HEK293 (cell line): ENCODE results near the gene NUCKS1.

Experiments
- CTCF ChIA-PET: fragments of 350-600 bp; formaldehyde crosslinking; extraction: SDS; loops from one replicate; lab custom pipeline; 2021; ENCODE audit warnings: antibody characterized with exemption; lab: Yijun Ruan, JAX
- POLR2A ChIA-PET: fragments of 300-600 bp; formaldehyde crosslinking; extraction: SDS; loops from one replicate; lab custom pipeline; 2020; ENCODE audit warnings: antibody characterized with exemption, inconsistent platforms; lab: Yijun Ruan, JAX
- H3K27ac ChIP-seq: fragments of 200-500 bp; sonication (Bioruptor generic); 2 replicates; pipeline ENCODE4 v1.5.1; 2014; ENCODE audit warnings: low read depth, low read length, control low read depth, inconsistent platforms; ENCODE audit errors: extremely low read depth
- H3K36me3 ChIP-seq, 2 experiments: fragments of 200-500 bp in 1 of 2; sonication (Bioruptor generic) in 1 of 2; 1 replicate in 1 of 2; 2 replicates in 1 of 2; pipeline ENCODE4 v1.5.1; 2014 to 2017; ENCODE audit warnings: inconsistent platforms in 2 of 2, low read length in 2 of 2; ENCODE audit not compliant: control insufficient read depth in 2 of 2, insufficient read depth in 1 of 2
- H3K4me1 ChIP-seq: fragments of 200-500 bp; sonication (Bioruptor generic); 2 replicates; pipeline ENCODE4 v1.5.1; 2014; ENCODE audit warnings: mild to moderate bottlenecking, low read length, inconsistent platforms; ENCODE audit not compliant: control insufficient read depth, insufficient read depth
- H3K4me3 ChIP-seq: 2 replicates; pipeline ENCODE4 v1.5.1; 2011; ENCODE audit warnings: low read depth, mild to moderate bottlenecking, control low read depth, low read length, moderate library complexity
- H3K9me3 ChIP-seq: fragments of 200-500 bp; sonication (Bioruptor generic); 2 replicates; pipeline ENCODE4 v1.5.1; 2014; ENCODE audit warnings: low read depth, low read length, inconsistent platforms; ENCODE audit not compliant: control insufficient read depth, insufficient read depth
- KLF1 ChIP-seq: fragments of 450-650 bp; formaldehyde crosslinking; IDR thresholded peaks from 2 replicates; pipeline ENCODE4 v1.5.1; 2016; ENCODE audit warnings: missing biosample characterization, missing genetic modification characterization
- KLF7 ChIP-seq: fragments of 450-650 bp; formaldehyde crosslinking; IDR thresholded peaks from 2 replicates; pipeline ENCODE4 v1.5.1; 2016; ENCODE audit warnings: missing biosample characterization, missing genetic modification characterization, borderline replicate concordance
- OVOL3 ChIP-seq: fragments of 450-650 bp; formaldehyde crosslinking; IDR thresholded peaks from 2 replicates; pipeline ENCODE4 v1.5.1; 2016; ENCODE audit warnings: missing biosample characterization, missing genetic modification characterization
- SCRT1 ChIP-seq: fragments of 450-650 bp; formaldehyde crosslinking; IDR thresholded peaks from 2 replicates; pipeline ENCODE4 v1.5.1; 2016; ENCODE audit warnings: missing biosample characterization, missing genetic modification characterization, borderline replicate concordance
- SCRT2 ChIP-seq: fragments of 450-650 bp; formaldehyde crosslinking; IDR thresholded peaks from 2 replicates; pipeline ENCODE4 v1.5.1; 2016; ENCODE audit warnings: missing biosample characterization, missing genetic modification characterization
- TRIM28 ChIP-seq: IDR thresholded peaks from 2 replicates; pipeline ENCODE4 v1.6.1; 2011; ENCODE audit warnings: low read length, control low read depth, borderline replicate concordance
- WT1 ChIP-seq: fragments of 450-650 bp; formaldehyde crosslinking; IDR thresholded peaks from 2 replicates; pipeline ENCODE4 v1.5.1; 2016; ENCODE audit warnings: missing biosample characterization, missing genetic modification characterization
- ZEB2 ChIP-seq: fragments of 450-650 bp; formaldehyde crosslinking; IDR thresholded peaks from 2 replicates; pipeline ENCODE4 v1.5.1; 2016; ENCODE audit warnings: missing biosample characterization, missing genetic modification characterization
- ZNF175 ChIP-seq: fragments of 450-650 bp; formaldehyde crosslinking; IDR thresholded peaks from 2 replicates; pipeline ENCODE4 v1.5.1; 2016; ENCODE audit warnings: missing biosample characterization, missing genetic modification characterization
- ZNF202 ChIP-seq: fragments of 450-650 bp; formaldehyde crosslinking; IDR thresholded peaks from 2 replicates; pipeline ENCODE4 v1.5.1; 2016; ENCODE audit warnings: missing biosample characterization, missing genetic modification characterization, borderline replicate concordance
- ZNF23 ChIP-seq: fragments of 450-650 bp; formaldehyde crosslinking; IDR thresholded peaks from 2 replicates; pipeline ENCODE4 v1.5.1; 2016; ENCODE audit warnings: missing biosample characterization, missing genetic modification characterization, borderline replicate concordance
- ZNF292 ChIP-seq: fragments of 450-650 bp; formaldehyde crosslinking; IDR thresholded peaks from 2 replicates; pipeline ENCODE4 v1.5.1; 2016; ENCODE audit warnings: low read depth, missing biosample characterization, missing genetic modification characterization, borderline replicate concordance
- ZNF350 ChIP-seq: fragments of 450-650 bp; formaldehyde crosslinking; IDR thresholded peaks from 2 replicates; pipeline ENCODE4 v1.5.0; 2017; ENCODE audit warnings: missing biosample characterization, mild to moderate bottlenecking, missing genetic modification characterization
- ZNF37A ChIP-seq: fragments of 450-650 bp; IDR thresholded peaks from 2 replicates; pipeline ENCODE4 v1.5.1; 2018; ENCODE audit warnings: missing biosample characterization, missing genetic modification characterization
- ZNF398 ChIP-seq: fragments of 450-650 bp; formaldehyde crosslinking; IDR thresholded peaks from 2 replicates; pipeline ENCODE4 v1.5.1; 2017; ENCODE audit warnings: missing biosample characterization, missing genetic modification characterization
- ZNF404 ChIP-seq: fragments of 450-650 bp; formaldehyde crosslinking; IDR thresholded peaks from 2 replicates; pipeline ENCODE4 v1.5.1; 2017; ENCODE audit warnings: missing biosample characterization, missing genetic modification characterization
- ZNF416 ChIP-seq: fragments of 450-650 bp; formaldehyde crosslinking; IDR thresholded peaks from 2 replicates; pipeline ENCODE4 v1.5.1; 2016; ENCODE audit warnings: missing biosample characterization, missing genetic modification characterization
- ZNF433 ChIP-seq: fragments of 450-650 bp; formaldehyde crosslinking; IDR thresholded peaks from 2 replicates; pipeline ENCODE4 v1.5.1; 2016; ENCODE audit warnings: missing biosample characterization, missing genetic modification characterization, low read depth
- ZNF473 ChIP-seq: fragments of 450-650 bp; formaldehyde crosslinking; IDR thresholded peaks from 2 replicates; pipeline ENCODE4 v1.5.1; 2017; ENCODE audit warnings: missing biosample characterization, missing genetic modification characterization
- ZNF510 ChIP-seq: fragments of 450-650 bp; formaldehyde crosslinking; IDR thresholded peaks from 2 replicates; pipeline ENCODE4 v1.5.1; 2018; ENCODE audit warnings: mild to moderate bottlenecking, missing genetic modification characterization, missing biosample characterization; ENCODE audit not compliant: insufficient replicate concordance
- ZNF514 ChIP-seq: fragments of 450-650 bp; formaldehyde crosslinking; IDR thresholded peaks from 2 replicates; pipeline ENCODE4 v1.5.1; 2016; ENCODE audit warnings: missing biosample characterization, missing genetic modification characterization
- ZNF544 ChIP-seq: fragments of 450-650 bp; formaldehyde crosslinking; IDR thresholded peaks from 2 replicates; pipeline ENCODE4 v1.5.0; 2017; ENCODE audit warnings: missing biosample characterization, missing genetic modification characterization
- ZNF558 ChIP-seq: fragments of 450-650 bp; formaldehyde crosslinking; IDR thresholded peaks from 2 replicates; pipeline ENCODE4 v1.5.1; 2016; ENCODE audit warnings: missing biosample characterization, missing genetic modification characterization
- ZNF600 ChIP-seq: fragments of 450-650 bp; formaldehyde crosslinking; IDR thresholded peaks from 2 replicates; pipeline ENCODE4 v1.5.1; 2016; ENCODE audit warnings: missing biosample characterization, missing genetic modification characterization
- ZNF692 ChIP-seq: fragments of 450-650 bp; formaldehyde crosslinking; IDR thresholded peaks from 2 replicates; pipeline ENCODE4 v1.5.1; 2016; ENCODE audit warnings: missing biosample characterization, missing genetic modification characterization
- ZNF707 ChIP-seq: fragments of 450-650 bp; formaldehyde crosslinking; IDR thresholded peaks from 2 replicates; pipeline ENCODE4 v1.5.1; 2016; ENCODE audit warnings: missing biosample characterization, missing genetic modification characterization
- ZNF777 ChIP-seq: fragments of 450-650 bp; formaldehyde crosslinking; IDR thresholded peaks from 2 replicates; pipeline ENCODE4 v1.5.1; 2017; ENCODE audit warnings: missing biosample characterization, missing genetic modification characterization, borderline replicate concordance
- TF ChIP-seq, protein P1 (sequence below): fragments of 450-650 bp; formaldehyde crosslinking; IDR thresholded peaks from 2 replicates; pipeline ENCODE4 v1.5.1; 2016; ENCODE audit warnings: missing biosample characterization, missing genetic modification characterization, borderline replicate concordance
- TF ChIP-seq, protein P2 (sequence below): fragments of 450-650 bp; formaldehyde crosslinking; IDR thresholded peaks from 2 replicates; pipeline ENCODE4 v1.5.1; 2016; ENCODE audit warnings: missing biosample characterization, missing genetic modification characterization, low read depth
- TF ChIP-seq, protein P3 (sequence below): fragments of 450-650 bp; formaldehyde crosslinking; IDR thresholded peaks from 2 replicates; pipeline ENCODE4; 2016; ENCODE audit warnings: missing biosample characterization, missing genetic modification characterization

NUCKS1 gene

GRCh38 chr1:205772607-205773032, 22.6 kb upstream of the NUCKS1 start (continued):
- TF ChIP-seq, protein P1, sequence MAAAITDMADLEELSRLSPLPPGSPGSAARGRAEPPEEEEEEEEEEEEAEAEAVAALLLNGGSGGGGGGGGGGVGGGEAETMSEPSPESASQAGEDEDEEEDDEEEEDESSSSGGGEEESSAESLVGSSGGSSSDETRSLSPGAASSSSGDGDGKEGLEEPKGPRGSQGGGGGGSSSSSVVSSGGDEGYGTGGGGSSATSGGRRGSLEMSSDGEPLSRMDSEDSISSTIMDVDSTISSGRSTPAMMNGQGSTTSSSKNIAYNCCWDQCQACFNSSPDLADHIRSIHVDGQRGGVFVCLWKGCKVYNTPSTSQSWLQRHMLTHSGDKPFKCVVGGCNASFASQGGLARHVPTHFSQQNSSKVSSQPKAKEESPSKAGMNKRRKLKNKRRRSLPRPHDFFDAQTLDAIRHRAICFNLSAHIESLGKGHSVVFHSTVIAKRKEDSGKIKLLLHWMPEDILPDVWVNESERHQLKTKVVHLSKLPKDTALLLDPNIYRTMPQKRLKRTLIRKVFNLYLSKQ = no peak
- TF ChIP-seq ZNF433 (tag by site-specific recombination) (no peak), ZNF202 (no peak), ZNF510 (tag by site-specific recombination) (no peak), SCRT1 (tag by site-specific recombination) (no peak), KLF1 (tag by site-specific recombination) (no peak), ZNF23 (tag by site-specific recombination) (no peak), ZEB2 (no peak), KLF7 (tag by site-specific recombination) (no peak), ZNF558 (tag by site-specific recombination) (no peak), TRIM28 (no peak), ZNF350 (tag by site-specific recombination) (no peak), ZNF692 (no peak), ZNF398 (tag by site-specific recombination) (no peak), ZNF473 (no peak)
- TF ChIP-seq, protein P2, sequence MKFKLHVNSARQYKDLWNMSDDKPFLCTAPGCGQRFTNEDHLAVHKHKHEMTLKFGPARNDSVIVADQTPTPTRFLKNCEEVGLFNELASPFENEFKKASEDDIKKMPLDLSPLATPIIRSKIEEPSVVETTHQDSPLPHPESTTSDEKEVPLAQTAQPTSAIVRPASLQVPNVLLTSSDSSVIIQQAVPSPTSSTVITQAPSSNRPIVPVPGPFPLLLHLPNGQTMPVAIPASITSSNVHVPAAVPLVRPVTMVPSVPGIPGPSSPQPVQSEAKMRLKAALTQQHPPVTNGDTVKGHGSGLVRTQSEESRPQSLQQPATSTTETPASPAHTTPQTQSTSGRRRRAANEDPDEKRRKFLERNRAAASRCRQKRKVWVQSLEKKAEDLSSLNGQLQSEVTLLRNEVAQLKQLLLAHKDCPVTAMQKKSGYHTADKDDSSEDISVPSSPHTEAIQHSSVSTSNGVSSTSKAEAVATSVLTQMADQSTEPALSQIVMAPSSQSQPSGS (tag by site-specific recombination) = no peak

DNA sequence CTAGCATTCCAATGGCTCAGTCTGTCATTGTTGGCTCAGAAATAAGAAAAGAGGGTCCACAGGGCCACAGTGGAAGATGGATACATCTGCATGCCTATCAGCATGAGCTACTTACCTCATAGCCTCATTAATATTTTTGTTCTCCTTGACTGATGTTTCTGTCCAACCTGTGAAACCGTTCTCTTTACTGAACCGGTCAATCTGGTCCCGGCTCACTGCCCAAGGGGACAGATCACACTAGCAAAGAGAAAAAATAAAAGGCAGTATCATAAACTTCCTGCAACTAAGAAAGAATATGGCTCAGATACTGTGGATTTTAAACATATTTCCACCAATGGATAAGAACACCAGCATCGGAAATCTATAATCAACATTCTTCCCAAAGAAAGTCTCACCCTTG, 20.6 kb upstream of the NUCKS1 start:
- H3K36me3 ChIP-seq = peaks cover 0 to 13% of the 10 kb centered on the region in 2 experiments; a peak in 1 of 3 replicates
- H3K9me3 ChIP-seq = no peaks in the 10 kb centered on the region
- ChIA-PET CTCF (interaction anchor here (0.6 to 1.7 kb wide), 3 partner anchors 11 to 137 kb away, joined by 3 to 8 read pairs (median 4); no protein-coding TSS in a partner anchor), POLR2A (interaction anchor here (0.6 to 1.3 kb wide), 2 partner anchors 21 to 375 kb away, joined by 4 to 5 read pairs; no protein-coding TSS in a partner anchor)
- no peak overlapping the region for H3K27ac ChIP-seq
- no peak overlapping the region for H3K4me3 ChIP-seq
- no peaks in the 10 kb centered on the region for H3K4me1 ChIP-seq
- TF ChIP-seq, protein P3, sequence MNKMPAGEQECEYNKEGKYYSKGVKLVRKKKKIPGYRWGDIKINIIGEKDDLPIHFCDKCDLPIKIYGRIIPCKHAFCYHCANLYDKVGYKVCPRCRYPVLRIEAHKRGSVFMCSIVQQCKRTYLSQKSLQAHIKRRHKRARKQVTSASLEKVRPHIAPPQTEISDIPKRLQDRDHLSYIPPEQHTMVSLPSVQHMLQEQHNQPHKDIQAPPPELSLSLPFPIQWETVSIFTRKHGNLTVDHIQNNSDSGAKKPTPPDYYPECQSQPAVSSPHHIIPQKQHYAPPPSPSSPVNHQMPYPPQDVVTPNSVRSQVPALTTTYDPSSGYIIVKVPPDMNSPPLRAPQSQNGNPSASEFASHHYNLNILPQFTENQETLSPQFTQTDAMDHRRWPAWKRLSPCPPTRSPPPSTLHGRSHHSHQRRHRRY (tag by site-specific recombination) = no peak
- no peak for TF ChIP-seq ZNF692
- TF ChIP-seq ZNF544 (tag by site-specific recombination) = no peak
- no peak for TF ChIP-seq ZNF37A (tag by site-specific recombination)
- TF ChIP-seq ZNF175 (tag by site-specific recombination) = no peak
- TF ChIP-seq ZNF600 (tag by site-specific recombination) = no peak
- TF ChIP-seq ZNF404 = no peak
- TF ChIP-seq ZNF292 (tag by site-specific recombination) = no peak
- TF ChIP-seq SCRT2 (tag by site-specific recombination) = no peak
- TF ChIP-seq ZNF514 (tag by site-specific recombination) = no peak
- no peak for TF ChIP-seq ZNF707
- TF ChIP-seq WT1 = no peak
- TF ChIP-seq ZNF777 (tag by site-specific recombination) = no peak
- TF ChIP-seq OVOL3 (tag by site-specific recombination) = no peak
- no peak for TF ChIP-seq ZNF416
